ENCODE measurements around the gene CARD9.
A peak's percentile ranks its signal among the peaks of the same experiment; 100 is the strongest.

The CARD9 gene

DNA sequence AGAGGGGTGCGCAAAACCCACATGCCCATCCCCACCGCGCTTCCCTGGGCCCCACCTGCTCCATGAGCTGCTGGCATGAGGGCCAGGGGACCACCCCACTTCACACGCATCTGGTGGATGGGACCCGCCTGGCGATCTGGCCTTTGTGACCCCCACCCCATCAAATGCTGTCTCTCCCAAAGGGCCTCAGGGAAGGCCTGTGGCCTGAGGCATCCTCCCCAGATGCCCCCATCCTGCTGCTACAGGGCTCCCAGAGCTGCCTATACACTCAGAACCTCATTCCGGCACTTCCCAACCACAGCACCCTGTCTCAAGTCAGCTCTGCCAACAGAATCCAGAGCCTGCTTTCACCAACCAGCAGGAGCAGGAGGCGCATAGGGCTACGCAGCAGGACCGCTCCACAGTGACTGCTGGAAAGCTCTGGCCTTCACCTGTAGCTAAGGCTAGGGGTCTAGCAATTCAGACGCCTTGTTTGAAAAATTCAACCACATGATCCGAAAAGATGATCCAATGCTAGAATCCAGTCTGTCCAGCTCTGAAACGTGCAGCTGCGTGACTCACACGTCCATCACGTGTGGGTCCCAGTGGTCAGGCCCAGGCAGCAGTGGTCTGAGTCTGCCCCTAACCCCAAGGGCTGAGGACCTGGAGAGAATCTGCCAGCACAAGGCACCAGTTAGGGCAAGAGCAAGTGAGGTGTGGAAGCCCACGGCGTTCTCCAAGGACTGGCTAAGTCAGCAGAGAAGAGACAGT lies 27.9 kb upstream of the CARD9 start:
- no peak for DNase-seq

- peak; percentile 50 to 64 for DNase-seq
Measured at GRCh38 chr9:136400038-136400834, 26.8 kb upstream of the CARD9 start, which contains the start of gene SNAPC4. Gene SNAPC4, minus strand, starts transcription at chr9:136400170. Its CDS starts 1,742 bp downstream, at chr9:136398428.

DNA sequence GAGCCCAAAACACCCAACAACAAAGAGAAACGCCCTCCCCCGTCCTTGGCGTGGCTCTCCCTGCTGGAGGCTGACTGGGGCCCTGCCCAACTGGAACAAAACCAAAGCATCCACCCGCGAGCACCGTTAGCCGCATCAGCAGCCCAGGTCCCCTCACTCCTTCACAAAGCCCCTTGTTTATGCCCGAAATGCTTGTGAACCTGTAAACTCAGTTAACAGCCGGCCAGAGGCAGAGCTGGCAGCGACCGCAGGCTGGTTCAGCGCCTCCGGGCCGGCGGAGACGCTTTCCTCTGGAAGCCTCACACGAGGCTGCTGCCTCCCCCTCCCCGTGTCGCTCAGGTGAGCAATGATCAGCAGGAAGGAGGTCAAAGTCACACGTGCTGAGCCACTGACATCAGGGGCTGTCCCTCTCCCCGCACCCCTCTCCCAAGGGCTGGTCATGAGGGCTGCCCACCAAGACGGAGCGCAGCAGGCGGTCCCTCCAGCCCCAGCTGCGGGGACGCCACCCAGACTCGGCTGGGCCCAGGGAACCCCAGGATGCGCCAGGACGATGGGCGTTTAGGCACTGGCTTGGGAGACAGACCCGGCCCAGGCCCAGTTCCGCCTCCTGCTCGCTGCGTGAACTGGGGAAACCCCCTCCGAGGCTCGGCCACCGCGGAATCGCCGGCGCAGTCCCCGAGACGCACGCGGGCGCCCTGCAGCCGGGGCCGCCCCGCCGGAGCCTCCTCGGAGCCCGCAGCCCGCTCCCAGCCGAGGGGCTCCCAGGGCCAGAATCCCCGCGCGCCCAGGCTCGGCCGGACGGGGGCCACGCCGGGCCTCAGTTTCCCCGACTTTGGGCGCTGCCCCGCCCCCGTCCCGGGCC lies 25.9 kb upstream of the CARD9 start:
- peak in 1 of 2 donors; percentile 25 for DNase-seq

- no peak for DNase-seq
Measured at GRCh38 chr9:136398286-136398685, 24.8 kb upstream of the CARD9 start.

GRCh38 chr9:136397643-136398042 lies 24.2 kb upstream of the CARD9 start:
- no peak for DNase-seq

- no peak for DNase-seq
Measured at GRCh38 chr9:136396219-136396515, 22.7 kb upstream of the CARD9 start.

GRCh38 chr9:136395345-136396218 lies 22.1 kb upstream of the CARD9 start:
- DNase-seq: no peak

DNA sequence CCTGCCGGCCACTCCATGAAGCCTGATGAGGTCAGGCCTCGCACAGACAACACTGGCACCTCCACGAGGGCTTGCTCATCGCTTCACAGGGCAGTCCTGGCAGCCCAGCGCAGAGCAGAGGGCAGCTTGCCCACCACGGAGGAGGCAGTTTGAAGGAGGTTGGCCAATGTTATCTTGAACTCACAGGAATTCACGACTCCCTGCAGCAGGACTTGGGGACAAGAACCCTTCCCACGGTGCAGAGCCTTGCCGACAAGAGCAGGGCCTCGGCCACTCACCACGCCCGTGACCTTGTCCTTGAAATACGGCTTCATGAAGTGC lies 21.5 kb upstream of the CARD9 start:
- DNase-seq: no peak

DNA sequence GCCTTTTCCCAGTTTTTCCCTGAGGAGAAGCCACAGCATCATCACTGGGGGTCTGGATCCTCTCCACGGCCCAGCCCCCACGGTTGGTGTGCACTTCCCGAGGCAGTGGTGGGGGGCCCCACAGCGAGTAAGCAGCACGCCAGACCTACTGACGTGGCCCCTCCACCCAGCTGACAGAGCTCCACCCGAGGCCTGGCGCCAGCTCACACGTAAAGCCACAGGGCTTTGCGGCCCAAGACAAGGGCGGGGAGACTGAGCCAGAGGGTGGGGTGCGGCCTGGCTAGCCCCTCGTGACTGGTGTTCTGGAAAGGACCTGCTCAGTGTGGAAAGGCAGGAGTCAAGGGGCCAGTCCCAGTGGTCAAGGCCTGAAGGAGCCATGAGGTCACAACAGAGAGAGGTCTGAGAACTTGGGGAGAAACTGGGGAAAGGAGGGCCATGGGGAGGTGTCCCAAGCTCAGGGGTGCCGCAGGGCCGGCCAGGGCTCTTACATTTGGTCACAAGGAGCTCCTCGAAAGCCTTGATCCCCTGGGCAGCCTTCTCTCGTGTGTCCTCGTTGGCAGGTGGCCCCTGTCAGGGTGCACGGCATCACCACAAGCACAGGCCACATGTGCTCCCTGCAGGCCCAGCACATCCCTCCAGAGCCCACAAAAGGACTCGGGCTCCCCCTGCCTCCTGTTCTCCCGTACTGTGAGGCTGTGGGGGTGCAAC lies 21.0 kb upstream of the CARD9 start:
- DNase-seq: no peak

- DNase-seq: no peak
Measured at GRCh38 chr9:136393531-136393930, 20.1 kb upstream of the CARD9 start.

GRCh38 chr9:136392538-136393449 lies 19.3 kb upstream of the CARD9 start:
- DNase-seq: no peak

GRCh38 chr9:136391737-136392537 lies 18.5 kb upstream of the CARD9 start:
- DNase-seq: no peak

DNA sequence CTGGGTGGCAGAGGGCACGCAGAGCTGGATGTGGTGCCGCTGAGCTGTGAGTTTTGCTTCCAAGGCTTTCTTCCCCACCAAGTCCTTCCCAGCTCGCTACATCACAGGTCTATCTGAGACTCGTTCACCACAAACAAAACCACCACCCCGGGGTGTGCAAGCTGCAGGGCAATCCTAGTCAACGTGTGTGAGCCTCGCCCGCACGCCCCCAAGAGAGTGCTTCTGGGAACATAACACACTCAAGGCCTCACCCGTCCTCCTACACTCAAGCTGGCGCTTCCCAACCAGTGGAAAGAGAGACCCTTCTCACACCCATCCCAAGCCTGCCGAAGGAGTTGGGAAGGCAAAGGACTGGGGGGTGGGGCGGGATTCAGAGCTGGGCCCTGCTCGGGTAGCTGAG lies 15.9 kb upstream of the CARD9 start:
- DNase-seq: no peak

- no peak for DNase-seq
Measured at GRCh38 chr9:136387217-136387616, 13.7 kb upstream of the CARD9 start.

DNA sequence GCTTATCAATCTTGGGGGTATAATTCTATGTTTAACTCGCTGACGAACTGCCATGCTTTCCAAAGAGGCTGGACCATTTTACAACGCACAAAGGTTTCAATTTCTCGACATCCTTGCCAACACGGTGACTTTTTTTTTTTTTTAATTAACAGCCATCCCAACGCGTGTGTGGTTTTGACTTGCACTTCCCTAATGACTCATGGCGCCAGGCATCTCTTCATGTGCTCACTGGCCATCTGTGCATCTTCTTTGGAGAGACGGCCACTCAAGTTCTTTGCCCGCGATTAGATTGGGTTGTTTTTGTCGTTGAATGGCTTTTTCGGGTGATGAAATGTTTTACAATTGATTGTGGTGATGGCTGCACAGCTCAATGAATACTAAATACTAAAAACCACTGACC lies 12.5 kb upstream of the CARD9 start:
- no peak for DNase-seq

- DNase-seq: no peak
Measured at GRCh38 chr9:136385015-136385414, 11.5 kb upstream of the CARD9 start.

DNA sequence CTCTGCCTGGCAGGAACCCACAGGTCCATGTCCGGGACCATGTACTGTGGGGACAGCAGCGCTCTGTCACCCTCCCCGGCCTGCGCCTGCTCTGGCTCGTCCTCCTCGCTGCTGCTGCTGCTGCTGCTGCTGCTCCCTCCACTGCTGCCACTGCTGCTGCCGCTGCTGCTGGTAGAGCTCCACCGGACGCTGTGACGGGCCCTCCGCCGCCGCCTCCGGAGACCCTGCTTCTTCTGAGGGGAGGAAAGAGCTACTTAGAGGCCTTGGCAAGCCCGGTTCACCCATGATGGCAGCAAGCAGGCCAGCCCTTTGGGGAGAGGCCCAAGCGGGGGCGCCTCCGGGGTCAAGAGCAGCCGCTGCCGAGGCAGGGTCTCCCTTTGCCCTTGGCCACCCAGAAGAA lies 10.0 kb upstream of the CARD9 start:
- no peak for DNase-seq

DNA sequence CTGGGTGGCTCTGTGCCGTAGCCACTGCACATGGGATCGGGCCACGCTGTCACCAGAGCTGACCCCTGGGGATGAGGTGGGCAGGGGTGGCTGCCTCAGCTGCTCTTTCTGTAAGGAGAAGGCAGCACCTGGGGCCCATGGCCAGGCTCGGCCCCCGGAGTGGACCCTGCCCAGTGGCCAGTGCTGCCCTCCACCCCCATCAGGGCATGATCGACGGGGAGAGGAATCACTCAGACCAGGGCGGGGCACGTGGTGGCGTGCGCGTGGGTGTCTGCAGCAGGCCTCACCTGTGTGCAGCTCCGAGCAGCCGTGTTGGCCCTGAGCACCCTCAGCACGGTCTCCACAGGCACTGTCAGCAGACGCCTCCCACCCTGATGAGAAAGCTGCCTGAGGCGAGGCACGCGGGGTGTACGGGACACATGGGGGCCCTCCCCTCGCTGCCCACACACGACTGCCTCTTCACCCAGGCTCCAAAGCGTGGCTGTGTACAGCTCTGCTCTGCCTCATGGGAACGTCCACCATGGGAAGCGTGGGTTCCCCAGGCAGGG lies 8.6 kb upstream of the CARD9 start:
- no peak for DNase-seq

- DNase-seq: no peak
Measured at GRCh38 chr9:136381311-136381710, 7.8 kb upstream of the CARD9 start.

DNA sequence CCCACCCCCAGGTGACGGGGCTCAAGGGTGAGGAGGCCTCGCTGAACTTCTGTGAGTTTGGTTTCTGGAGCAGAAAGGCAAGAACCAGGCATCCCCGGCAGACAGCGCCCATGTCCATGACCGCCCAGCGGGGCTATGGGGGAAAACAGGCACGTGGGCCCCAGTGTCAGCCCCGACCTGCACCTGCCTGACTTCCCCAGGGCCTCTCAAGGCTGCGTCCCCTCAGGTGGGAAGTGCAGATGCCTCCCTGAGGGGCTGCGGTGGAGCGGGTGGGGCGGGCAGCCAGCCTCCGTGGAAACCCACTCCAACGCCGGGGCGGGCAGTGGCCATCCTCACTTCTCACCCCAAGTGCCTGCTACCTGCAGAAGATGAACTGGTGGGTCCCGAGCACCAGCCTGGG lies 6.9 kb upstream of the CARD9 start:
- no peak for DNase-seq

Measured in bone marrow (tissue), 2 donors.